ENCODE measurements around the gene ARCN1. TPM values are rescaled to one million over a fixed set of nuclear protein-coding genes. Genes with fewer than 3 reads are reported as not detected.

ARCN1 gene
- total and polyA plus RNA-seq, 9 of the 15 experiments (the other 6 are each of a cell fraction or from before 2014, with no cell fraction given) = 30.0 to 224 (median 76.4) TPM

GRCh38 chr11:118625976-118626375 is 53.8 kb downstream of the ARCN1 start:
- H3K9ac ChIP-seq (ENCODE audit: insufficient read depth in 1 of 2, low read depth in 2 of 2, low read length in 2 of 2) = peak overlapping the region in 1 of 2 experiments; percentile 44; a peak in 1 of 4 replicates
- H3K9me1 ChIP-seq (ENCODE audit: control insufficient read depth, insufficient read depth, low read length) = no peaks in the 10 kb centered on the region
- ChIA-PET POLR2A (interaction anchor here (1.1 to 1.8 kb wide), 2 partner anchors 11 to 14 kb away, joined by 3 to 6 read pairs; no protein-coding TSS in a partner anchor), CTCF (ENCODE audit: low intra/inter-chr PET ratio) (no interaction called here)
- H4K20me1 ChIP-seq (replicated peaks; ENCODE audit: control insufficient read depth, insufficient read depth, low read length) = peaks cover 5% of the 10 kb centered on the region; the same call in 1 of the 2 replicates
- H3K4me2 ChIP-seq (ENCODE audit: insufficient read depth, low read length) = no peak overlapping the region
- H3K79me2 ChIP-seq (ENCODE audit: control insufficient read depth, insufficient read depth, low read length) = peaks cover 13% of the 10 kb centered on the region
- H3K27ac ChIP-seq (ENCODE audit: extremely low read depth, low read depth, low read length) = no peak overlapping the region
- H2AFZ ChIP-seq (ENCODE audit: low read depth, low read length) = no peak overlapping the region
- ATAC-seq (peak; percentile 27; the same call in 2 of the 3 replicates), FAIRE-seq (no peak), DNase-seq (ENCODE audit: extremely low read depth in 1 of 4, low spot score in 3 of 4) (peak; percentile 34 to 64 (median 54))
- H3K27me3 ChIP-seq (ENCODE audit: control insufficient read depth in 2 of 2, insufficient read depth in 2 of 2, low read length in 2 of 2) = no peaks in the 10 kb centered on the region
- no peak overlapping the region for H3K4me3 ChIP-seq
- TF ChIP-seq NFYB (IDR thresholded peaks at IDR 0.05; ENCODE audit: extremely low read depth, insufficient read length) (peak; percentile 57), ZNF384 (IDR thresholded peaks at IDR 0.05; ENCODE audit: low read depth, low read length) (peak; percentile 35), ETV1 (tag; conservative IDR thresholded peaks at IDR 0.05; ENCODE audit: low read depth) (no peak)
- in situ Hi-C loops (cut with MboI) (no loop called here), intact Hi-C loops (cut with micrococcal nuclease) (no loop called here)
- H3K4me1 ChIP-seq (replicated peaks in 1 of 2; ENCODE audit: control insufficient read depth in 2 of 2, insufficient read depth in 2 of 2, low read length in 2 of 2) = peaks cover 13 to 48% of the 10 kb centered on the region in 2 experiments; a peak in 4 of 5 replicates
- no TSS peak for BruUV-seq (replicated peaks)
- WGBS (ENCODE audit: insufficient coverage, low coverage, missing lambda C conversion rate) = 64% methylated on average over 2 of the region's 2 CpGs
- H3K9me3 ChIP-seq (replicated peaks; ENCODE audit: control insufficient read depth, insufficient read depth, low read depth, low read length) = no peaks in the 10 kb centered on the region
- H3K36me3 ChIP-seq (ENCODE audit: control insufficient read depth, insufficient read depth, low read length) = peaks cover 39% of the 10 kb centered on the region; the same call in 2 of the 3 replicates

GRCh38 chr11:118627566-118627965 is 55.4 kb downstream of the ARCN1 start:
- DNase-seq (ENCODE audit: extremely low read depth in 1 of 4, low spot score in 3 of 4) (no peak), FAIRE-seq (no peak), ATAC-seq (no peak)
- Histone ChIP-seq H3K9ac (ENCODE audit: insufficient read depth in 1 of 2, low read depth in 2 of 2, low read length in 2 of 2) (peak overlapping the region in 1 of 2 experiments; percentile 5; a peak in 1 of 4 replicates), H3K9me1 (ENCODE audit: control insufficient read depth, insufficient read depth, low read length) (no peaks in the 10 kb centered on the region), H3K9me3 (replicated peaks; ENCODE audit: control insufficient read depth, insufficient read depth, low read depth, low read length) (no peaks in the 10 kb centered on the region), H3K27me3 (ENCODE audit: control insufficient read depth in 2 of 2, insufficient read depth in 2 of 2, low read length in 2 of 2) (no peaks in the 10 kb centered on the region), H3K79me2 (ENCODE audit: control insufficient read depth, insufficient read depth, low read length) (0 out of 3 replicates have a peak, but pooled peaks cover 2% of the 10 kb centered on the region), H3K27ac (ENCODE audit: extremely low read depth, low read depth, low read length) (no peak overlapping the region), H2AFZ (ENCODE audit: low read depth, low read length) (no peak overlapping the region), H3K4me3 (no peak overlapping the region), H3K36me3 (ENCODE audit: control insufficient read depth, insufficient read depth, low read length) (peaks cover 39% of the 10 kb centered on the region; the same call in 2 of the 3 replicates), H3K4me2 (ENCODE audit: insufficient read depth, low read length) (no peak overlapping the region), H3K4me1 (replicated peaks in 1 of 2; ENCODE audit: control insufficient read depth in 2 of 2, insufficient read depth in 2 of 2, low read length in 2 of 2) (peaks cover 1 to 35% of the 10 kb centered on the region in 2 experiments; a peak in 3 of 5 replicates), H4K20me1 (replicated peaks; ENCODE audit: control insufficient read depth, insufficient read depth, low read length) (peaks cover 5% of the 10 kb centered on the region; the same call in 1 of the 2 replicates)
- 96% methylated on average over 9 of the region's 10 CpGs for WGBS (ENCODE audit: insufficient coverage, low coverage, missing lambda C conversion rate)
- BruUV-seq (replicated peaks) = no TSS peak
- CTCF ChIA-PET (ENCODE audit: low intra/inter-chr PET ratio) = no interaction called here
- in situ Hi-C loops (cut with MboI) = no loop called here
- intact Hi-C loops (cut with micrococcal nuclease) = no loop called here
- no peak for TF ChIP-seq CBX5 (IDR thresholded peaks at IDR 0.05; ENCODE audit: borderline replicate concordance, low read depth)
- no peak for TF ChIP-seq POLR2G (IDR thresholded peaks at IDR 0.05; ENCODE audit: low read depth, low read length)
- TF ChIP-seq MTA2 (IDR thresholded peaks at IDR 0.05; ENCODE audit: low read depth) = no peak
- POLR2A ChIA-PET = interaction anchor here (0.6 to 0.7 kb wide), 2 partner anchors 163 to 442 kb away, joined by 3 read pairs; no protein-coding TSS in a partner anchor

Measured in K562 (cell line).